NCI-H82 (cell line): ENCODE results near the gene IFNL1.
A peak's percentile ranks its signal among the peaks of the same experiment; 100 is the strongest.
"Not testable (repeated sequence)": the region's sequence is repeated elsewhere in the genome, so short reads cannot be mapped to it uniquely, and the experiment has no call there.

Experiments used
- DNase-seq: peaks from one replicate; lab custom pipeline; 2025; lab: John Stamatoyannopoulos, UW

The IFNL1 gene

GRCh38 chr19:39332293-39332692, 36.1 kb downstream of the IFNL1 start:
- DNase-seq: no peak

- not testable (repeated sequence) for DNase-seq
Observed at GRCh38 chr19:39332738-39333137, 36.5 kb downstream of the IFNL1 start.

GRCh38 chr19:39333507-39333906, 37.3 kb downstream of the IFNL1 start:
- no peak for DNase-seq

- DNase-seq: no peak
Observed at GRCh38 chr19:39334444-39334976, 38.3 kb downstream of the IFNL1 start.

DNA sequence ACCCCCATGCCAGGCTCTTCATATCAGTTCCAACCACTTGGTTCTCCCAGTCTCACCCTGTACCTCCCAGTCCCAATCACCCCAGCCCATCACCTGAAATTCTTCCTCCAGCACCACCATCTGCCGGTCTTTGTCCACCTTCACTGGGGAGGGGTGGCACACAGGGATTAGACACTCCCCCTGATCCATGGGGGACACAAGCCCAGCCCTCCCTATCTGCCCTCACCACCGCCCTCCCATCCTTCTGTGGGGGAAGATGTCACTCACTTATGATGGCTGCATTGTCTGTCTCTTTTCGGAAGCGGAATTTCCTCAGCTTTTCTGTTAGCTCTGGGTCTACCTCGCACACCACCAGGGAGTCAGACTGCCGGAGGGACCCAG, 39.0 kb downstream of the IFNL1 start:
- no peak for DNase-seq

GRCh38 chr19:39336483-39336882, 40.3 kb downstream of the IFNL1 start:
- no peak for DNase-seq

DNA sequence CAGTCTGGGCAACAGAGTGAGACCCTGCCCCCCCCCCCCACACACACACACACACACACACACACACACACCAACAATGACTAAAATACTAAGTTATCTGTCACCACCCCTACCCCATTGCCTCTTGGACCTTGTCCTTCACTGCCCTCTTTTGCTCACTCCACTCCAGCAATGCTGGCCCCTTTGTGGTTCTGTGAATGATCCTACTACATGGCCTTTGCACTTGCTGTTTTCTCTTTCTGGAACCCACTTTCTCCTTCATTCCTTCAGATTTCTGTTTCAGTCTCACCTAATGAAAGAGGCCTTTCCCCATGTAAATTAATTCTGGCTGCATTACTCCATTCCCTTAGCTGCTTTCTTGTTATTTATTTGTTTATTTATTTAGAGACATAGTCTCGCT, 43.5 kb downstream of the IFNL1 start:
- no peak for DNase-seq

- DNase-seq: not testable (repeated sequence)
Observed at GRCh38 chr19:39340156-39340555, 43.9 kb downstream of the IFNL1 start.

- DNase-seq: peak; percentile 68
Observed at GRCh38 chr19:39341129-39341718, 45.0 kb downstream of the IFNL1 start.

- DNase-seq: peak; percentile 100
Observed at GRCh38 chr19:39341719-39342604, 45.8 kb downstream of the IFNL1 start, which contains the start of gene SAMD4B. Gene SAMD4B (plus strand): TSS chr19:39342421. CDS start chr19:39356894, 14,473 bp downstream.

GRCh38 chr19:39342647-39343305, 46.6 kb downstream of the IFNL1 start:
- DNase-seq: peak; percentile 41

DNA sequence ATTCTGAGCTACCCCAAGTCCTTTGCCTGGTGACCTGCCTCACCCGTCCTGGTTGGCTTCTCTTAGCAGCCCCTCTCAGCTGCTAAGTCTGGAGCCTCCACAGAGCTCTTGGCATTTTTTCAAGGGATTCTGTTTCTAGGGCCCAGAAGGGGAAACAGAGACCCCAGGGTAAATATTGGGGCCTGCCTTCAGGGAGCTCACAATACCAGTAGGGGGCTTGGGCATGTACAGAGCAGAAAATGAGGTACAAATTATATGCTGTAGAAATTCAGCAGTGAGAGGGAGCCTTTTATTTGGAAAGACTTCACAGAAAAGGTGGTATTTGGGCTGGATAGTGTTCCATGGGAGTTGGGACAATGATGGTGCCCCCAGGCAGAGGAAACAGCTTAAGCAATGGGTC, 49.7 kb downstream of the IFNL1 start:
- DNase-seq: no peak

- no peak for DNase-seq
Observed at GRCh38 chr19:39347332-39348164, 51.3 kb downstream of the IFNL1 start.
